Stimulated activated CD4-positive, alpha-beta T cell treated with anti-CD3 and anti-CD28 coated beads, TNF-alpha, amount 100 ng/mL, for 48 hours (primary cell): ENCODE results near the gene MRE11.
"Not testable (repeated sequence)": the region's sequence is repeated elsewhere in the genome, so short reads cannot be mapped to it uniquely, and the experiment has no call there.

Source experiments
- DNase-seq, 3 donors: peaks; one replicate each; pipeline ENCODE4 v3.0.0-alpha.2; 2020; ENCODE audit warnings: low read depth in 3 of 3

The MRE11 gene

GRCh38 chr11:94506513-94506912 is 12.9 kb upstream of the MRE11 start:
- not testable (repeated sequence) for DNase-seq

GRCh38 chr11:94504689-94505293 is 11.1 kb upstream of the MRE11 start:
- no peak for DNase-seq

GRCh38 chr11:94501522-94501921 is 7.9 kb upstream of the MRE11 start:
- DNase-seq, result no peak

- no peak for DNase-seq
These were observed 6.5 kb upstream of the MRE11 start for GRCh38 chr11:94500181-94500580.

GRCh38 chr11:94494126-94494680 is 559 bp upstream of the MRE11 start:
- DNase-seq, result no peak

- no peak for DNase-seq
These were observed 7.6 kb downstream of the MRE11 start for GRCh38 chr11:94486068-94486467.

GRCh38 chr11:94481342-94481741 is 12.3 kb downstream of the MRE11 start:
- no peak for DNase-seq

- DNase-seq, result no peak
These were observed 16.0 kb downstream of the MRE11 start for GRCh38 chr11:94477624-94478023.

GRCh38 chr11:94472916-94473799 is 20.5 kb downstream of the MRE11 start:
- no peak for DNase-seq

GRCh38 chr11:94469416-94469815 is 24.2 kb downstream of the MRE11 start:
- DNase-seq, result no peak

- no peak for DNase-seq
These were observed 34.1 kb downstream of the MRE11 start for GRCh38 chr11:94459576-94459975.

GRCh38 chr11:94457118-94458029 is 36.3 kb downstream of the MRE11 start:
- no peak for DNase-seq

GRCh38 chr11:94455861-94456260 is 37.8 kb downstream of the MRE11 start:
- no peak for DNase-seq

- DNase-seq, result no peak
These were observed 39.3 kb downstream of the MRE11 start for GRCh38 chr11:94454301-94454700.

- DNase-seq, result no peak
These were observed 40.7 kb downstream of the MRE11 start for GRCh38 chr11:94452988-94453387.

- DNase-seq, result no peak
These were observed 43.6 kb downstream of the MRE11 start for GRCh38 chr11:94450048-94450447.

GRCh38 chr11:94449437-94449836 is 44.2 kb downstream of the MRE11 start:
- DNase-seq, result no peak

GRCh38 chr11:94449029-94449428 is 44.6 kb downstream of the MRE11 start:
- no peak for DNase-seq

- DNase-seq, result no peak
These were observed 46.5 kb downstream of the MRE11 start for GRCh38 chr11:94447149-94447548.

GRCh38 chr11:94445641-94446040 is 48.0 kb downstream of the MRE11 start:
- DNase-seq, result no peak

GRCh38 chr11:94433049-94433448 is 60.6 kb downstream of the MRE11 start:
- no peak for DNase-seq

- DNase-seq, result no peak
These were observed 69.0 kb downstream of the MRE11 start for GRCh38 chr11:94424662-94425061.
